ENCODE results near the gene FOXN4. TPM values are rescaled to one million over a fixed set of nuclear protein-coding genes. Genes with fewer than 3 reads are reported as not detected.

Gene FOXN4, protein sequence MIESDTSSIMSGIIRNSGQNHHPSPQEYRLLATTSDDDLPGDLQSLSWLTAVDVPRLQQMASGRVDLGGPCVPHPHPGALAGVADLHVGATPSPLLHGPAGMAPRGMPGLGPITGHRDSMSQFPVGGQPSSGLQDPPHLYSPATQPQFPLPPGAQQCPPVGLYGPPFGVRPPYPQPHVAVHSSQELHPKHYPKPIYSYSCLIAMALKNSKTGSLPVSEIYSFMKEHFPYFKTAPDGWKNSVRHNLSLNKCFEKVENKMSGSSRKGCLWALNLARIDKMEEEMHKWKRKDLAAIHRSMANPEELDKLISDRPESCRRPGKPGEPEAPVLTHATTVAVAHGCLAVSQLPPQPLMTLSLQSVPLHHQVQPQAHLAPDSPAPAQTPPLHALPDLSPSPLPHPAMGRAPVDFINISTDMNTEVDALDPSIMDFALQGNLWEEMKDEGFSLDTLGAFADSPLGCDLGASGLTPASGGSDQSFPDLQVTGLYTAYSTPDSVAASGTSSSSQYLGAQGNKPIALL
- not detected in 2 replicates for total RNA-seq (2012; rRNA removed)

DNA sequence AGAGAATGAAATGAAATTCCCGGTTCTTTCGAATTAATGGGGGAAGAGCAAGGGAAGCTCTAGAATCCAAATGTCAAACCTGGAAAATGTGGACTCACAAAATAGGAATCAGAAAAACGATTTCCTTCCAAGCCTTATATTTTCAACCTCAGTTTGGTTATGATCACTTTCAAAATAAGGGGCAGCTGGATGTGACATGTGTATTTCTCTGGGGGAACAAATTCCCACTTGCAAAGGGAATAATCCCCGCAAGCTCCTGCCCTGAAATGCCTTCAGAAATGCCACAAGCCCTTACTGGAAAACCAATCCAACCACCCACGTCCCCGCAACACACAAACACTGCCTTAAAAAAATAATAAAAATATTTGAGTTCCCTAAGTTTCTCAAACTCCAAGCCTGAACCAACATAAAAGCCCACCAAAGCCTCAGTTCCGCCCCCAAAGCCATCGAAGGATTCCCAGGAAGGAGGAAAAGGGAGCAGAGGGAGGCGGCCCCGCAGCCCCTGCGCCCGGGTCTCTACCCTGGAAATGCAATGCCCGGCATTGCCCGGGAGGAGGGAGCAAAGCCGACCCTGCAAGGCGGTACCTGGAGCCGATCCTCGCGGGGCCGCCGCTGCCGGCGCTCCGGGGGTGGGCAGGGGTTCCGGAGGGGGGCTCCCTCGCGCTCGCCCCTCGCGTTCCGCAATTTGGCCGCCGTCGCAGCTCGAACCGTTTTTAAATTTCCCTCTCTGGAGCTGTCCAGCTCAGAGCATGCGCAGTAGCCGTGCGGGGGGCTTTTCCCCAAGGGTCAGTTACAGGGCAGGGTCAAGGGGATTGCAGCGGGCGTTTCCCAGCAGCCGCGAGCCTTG, at the start of gene FOXN4:
Gene FOXN4 (minus strand): TSS at position 751 of the 847 bp plus-strand sequence. CDS start 963 bp downstream, outside the sequence.
- Histone ChIP-seq H3K9ac (ENCODE audit: low read depth, low read length) (no peak within 1 kb of the TSS), H3K4me1 (ENCODE audit: control insufficient read depth, insufficient read depth, low read length) (no peaks in the 10 kb centered on the region), H3K27me3 (ENCODE audit: control insufficient read depth, insufficient read depth, low read length) (peaks cover 87% of the 10 kb centered on the region), H3K36me3 (ENCODE audit: insufficient read depth, low read length) (no peaks in the 10 kb centered on the region), H3K4me2 (ENCODE audit: low read length) (peak within 1 kb of the TSS; percentile 73), H3K4me3 (ENCODE audit: low read length) (peak within 1 kb of the TSS; percentile 54), H3K9me3 (replicated peaks; ENCODE audit: low read length) (no peaks in the 10 kb centered on the region)

DNA sequence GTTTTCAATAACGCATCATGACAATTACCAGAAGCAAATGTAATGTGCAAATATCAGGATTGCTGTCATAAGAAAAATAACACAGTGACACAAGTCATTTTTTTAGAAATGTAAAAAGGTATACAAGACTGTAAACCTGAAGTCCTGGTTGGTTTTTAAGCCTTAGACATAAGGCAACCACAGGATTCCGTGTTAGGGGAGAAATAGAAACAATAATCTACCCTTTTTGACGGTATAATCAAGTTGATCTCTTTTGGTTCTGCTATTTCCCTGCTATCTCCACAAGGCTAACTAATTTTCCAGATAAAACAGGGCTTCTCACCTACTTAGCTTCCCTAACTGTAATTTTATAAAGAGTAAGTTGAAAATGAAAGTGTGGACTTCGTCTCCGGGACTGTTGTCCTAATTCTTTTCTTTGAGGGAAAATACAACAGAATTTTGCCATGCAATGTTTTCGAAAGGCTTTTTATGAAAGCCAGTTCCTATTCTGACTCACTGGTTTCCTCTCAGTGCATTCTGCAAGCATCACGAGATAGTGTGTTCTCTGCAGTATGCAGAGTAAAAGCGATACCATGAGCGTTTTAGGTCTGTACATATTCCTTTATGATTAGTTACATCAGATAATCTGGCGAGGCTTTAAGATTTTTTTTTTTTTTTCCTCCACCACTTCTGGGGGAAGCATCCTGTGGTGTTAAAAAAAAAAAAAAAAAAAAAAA, 49.2 kb upstream of the FOXN4 start:
- Histone ChIP-seq H3K27me3 (ENCODE audit: control insufficient read depth, insufficient read depth, low read length) (peaks cover 43% of the 10 kb centered on the region), H3K9ac (ENCODE audit: low read depth, low read length) (peak overlapping the region; percentile 38), H3K4me2 (ENCODE audit: low read length) (peak overlapping the region; percentile 78), H3K36me3 (ENCODE audit: insufficient read depth, low read length) (no peaks in the 10 kb centered on the region), H3K4me1 (ENCODE audit: control insufficient read depth, insufficient read depth, low read length) (no peaks in the 10 kb centered on the region), H3K4me3 (ENCODE audit: low read length) (peak overlapping the region; percentile 59), H3K9me3 (replicated peaks; ENCODE audit: low read length) (no peaks in the 10 kb centered on the region)

GRCh38 chr12:109357032-109357431, 47.9 kb upstream of the FOXN4 start:
- H3K4me3 ChIP-seq (ENCODE audit: low read length) = no peak overlapping the region
- H3K36me3 ChIP-seq (ENCODE audit: insufficient read depth, low read length) = no peaks in the 10 kb centered on the region
- H3K4me2 ChIP-seq (ENCODE audit: low read length) = no peak overlapping the region
- no peaks in the 10 kb centered on the region for H3K4me1 ChIP-seq (ENCODE audit: control insufficient read depth, insufficient read depth, low read length)
- H3K9me3 ChIP-seq (replicated peaks; ENCODE audit: low read length) = no peaks in the 10 kb centered on the region
- H3K27me3 ChIP-seq (ENCODE audit: control insufficient read depth, insufficient read depth, low read length) = peaks cover 37% of the 10 kb centered on the region
- no peak overlapping the region for H3K9ac ChIP-seq (ENCODE audit: low read depth, low read length)

DNA sequence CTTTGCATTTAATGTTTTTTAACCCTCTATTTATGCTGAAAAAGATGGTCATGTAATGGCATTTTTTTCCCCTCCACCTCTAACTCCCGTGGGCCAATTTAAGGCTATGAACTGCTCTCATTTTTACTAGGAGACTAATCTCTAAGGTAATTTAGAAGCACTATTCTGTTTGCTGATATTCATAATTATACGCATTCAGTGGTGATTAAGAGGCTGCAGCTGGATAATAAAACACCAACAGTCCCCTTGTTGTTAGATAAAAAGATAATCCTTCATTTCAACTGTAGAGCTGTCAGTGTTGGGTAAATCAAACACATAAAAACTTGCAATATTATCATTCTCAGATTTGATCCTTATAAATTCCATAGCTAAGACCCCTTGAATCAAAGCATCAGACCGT, 47.5 kb upstream of the FOXN4 start:
- Histone ChIP-seq H3K4me3 (ENCODE audit: low read length) (no peak overlapping the region), H3K9me3 (replicated peaks; ENCODE audit: low read length) (no peaks in the 10 kb centered on the region), H3K4me2 (ENCODE audit: low read length) (no peak overlapping the region), H3K36me3 (ENCODE audit: insufficient read depth, low read length) (no peaks in the 10 kb centered on the region), H3K27me3 (ENCODE audit: control insufficient read depth, insufficient read depth, low read length) (peaks cover 37% of the 10 kb centered on the region), H3K4me1 (ENCODE audit: control insufficient read depth, insufficient read depth, low read length) (no peaks in the 10 kb centered on the region), H3K9ac (ENCODE audit: low read depth, low read length) (no peak overlapping the region)

GRCh38 chr12:109352184-109352583, 43.1 kb upstream of the FOXN4 start:
- Histone ChIP-seq H3K9ac (ENCODE audit: low read depth, low read length) (no peak overlapping the region), H3K4me2 (ENCODE audit: low read length) (no peak overlapping the region), H3K4me3 (ENCODE audit: low read length) (no peak overlapping the region), H3K36me3 (ENCODE audit: insufficient read depth, low read length) (no peaks in the 10 kb centered on the region), H3K4me1 (ENCODE audit: control insufficient read depth, insufficient read depth, low read length) (no peaks in the 10 kb centered on the region), H3K27me3 (ENCODE audit: control insufficient read depth, insufficient read depth, low read length) (peaks cover 30% of the 10 kb centered on the region), H3K9me3 (replicated peaks; ENCODE audit: low read length) (no peaks in the 10 kb centered on the region)

DNA sequence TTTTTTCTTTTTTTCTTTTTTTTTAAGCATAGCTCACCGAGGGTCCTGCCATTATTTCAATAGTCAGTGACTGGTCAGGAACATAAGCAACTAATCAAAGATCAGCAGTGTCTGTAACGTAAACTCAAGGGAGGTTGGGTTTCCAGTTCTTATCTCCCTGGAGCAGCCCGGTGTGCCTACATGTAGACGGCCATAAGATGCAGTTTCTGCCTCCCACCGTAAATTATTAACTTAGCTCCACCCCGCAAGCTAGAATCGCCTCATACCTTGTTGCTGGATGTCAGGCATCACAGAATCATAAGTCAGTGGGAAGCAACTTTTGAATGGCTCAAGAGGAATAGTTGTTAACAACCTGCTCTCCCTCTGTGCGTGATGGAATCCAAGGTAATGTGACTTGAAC, 38.5 kb upstream of the FOXN4 start, which contains the start of gene MYO1H:
Gene MYO1H (plus strand): TSS at position 312 of the 400 bp plus-strand sequence. CDS start 61 bp downstream, at position 373.
- Histone ChIP-seq H3K4me3 (ENCODE audit: low read length) (no peak within 1 kb of the TSS), H3K4me1 (ENCODE audit: control insufficient read depth, insufficient read depth, low read length) (no peaks in the 10 kb centered on the region), H3K4me2 (ENCODE audit: low read length) (no peak within 1 kb of the TSS), H3K9me3 (replicated peaks; ENCODE audit: low read length) (no peaks in the 10 kb centered on the region), H3K27me3 (ENCODE audit: control insufficient read depth, insufficient read depth, low read length) (peaks cover 20% of the 10 kb centered on the region), H3K9ac (ENCODE audit: low read depth, low read length) (no peak within 1 kb of the TSS), H3K36me3 (ENCODE audit: insufficient read depth, low read length) (no peaks in the 10 kb centered on the region)

DNA sequence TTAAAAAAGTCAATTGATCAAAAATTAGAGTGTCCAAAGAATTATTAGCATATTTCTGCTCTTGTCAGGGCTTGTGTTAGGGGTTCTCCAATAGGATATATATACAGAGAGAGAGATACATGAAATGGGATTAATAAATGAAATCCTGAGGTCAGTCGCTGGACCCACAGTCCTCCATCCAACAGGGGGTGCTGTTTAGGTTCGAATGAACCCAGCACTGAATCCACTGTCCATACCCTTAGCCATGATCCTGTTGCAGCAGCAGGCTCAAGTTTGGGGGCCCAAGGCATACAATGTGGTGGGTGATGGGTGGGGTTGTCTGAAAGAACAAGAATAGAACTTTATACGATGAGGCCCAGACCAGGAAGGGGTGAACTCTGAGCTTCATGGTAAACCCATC, 37.8 kb upstream of the FOXN4 start:
- H3K4me3 ChIP-seq (ENCODE audit: low read length) = no peak overlapping the region
- no peak overlapping the region for H3K9ac ChIP-seq (ENCODE audit: low read depth, low read length)
- H3K4me2 ChIP-seq (ENCODE audit: low read length) = no peak overlapping the region
- H3K9me3 ChIP-seq (replicated peaks; ENCODE audit: low read length) = no peaks in the 10 kb centered on the region
- H3K27me3 ChIP-seq (ENCODE audit: control insufficient read depth, insufficient read depth, low read length) = peaks cover 17% of the 10 kb centered on the region
- H3K4me1 ChIP-seq (ENCODE audit: control insufficient read depth, insufficient read depth, low read length) = no peaks in the 10 kb centered on the region
- H3K36me3 ChIP-seq (ENCODE audit: insufficient read depth, low read length) = no peaks in the 10 kb centered on the region

- Histone ChIP-seq H3K4me3 (ENCODE audit: low read length) (no peak overlapping the region), H3K9ac (ENCODE audit: low read depth, low read length) (no peak overlapping the region), H3K9me3 (replicated peaks; ENCODE audit: low read length) (no peaks in the 10 kb centered on the region), H3K4me1 (ENCODE audit: control insufficient read depth, insufficient read depth, low read length) (no peaks in the 10 kb centered on the region), H3K27me3 (ENCODE audit: control insufficient read depth, insufficient read depth, low read length) (peaks cover 22% of the 10 kb centered on the region), H3K36me3 (ENCODE audit: insufficient read depth, low read length) (no peaks in the 10 kb centered on the region), H3K4me2 (ENCODE audit: low read length) (no peak overlapping the region)
Observed at GRCh38 chr12:109345428-109345827, 36.3 kb upstream of the FOXN4 start.

GRCh38 chr12:109343677-109344076, 34.6 kb upstream of the FOXN4 start:
- Histone ChIP-seq H3K36me3 (ENCODE audit: insufficient read depth, low read length) (no peaks in the 10 kb centered on the region), H3K9ac (ENCODE audit: low read depth, low read length) (no peak overlapping the region), H3K4me3 (ENCODE audit: low read length) (no peak overlapping the region), H3K4me2 (ENCODE audit: low read length) (no peak overlapping the region), H3K4me1 (ENCODE audit: control insufficient read depth, insufficient read depth, low read length) (no peaks in the 10 kb centered on the region), H3K9me3 (replicated peaks; ENCODE audit: low read length) (no peaks in the 10 kb centered on the region), H3K27me3 (ENCODE audit: control insufficient read depth, insufficient read depth, low read length) (peaks cover 25% of the 10 kb centered on the region)

DNA sequence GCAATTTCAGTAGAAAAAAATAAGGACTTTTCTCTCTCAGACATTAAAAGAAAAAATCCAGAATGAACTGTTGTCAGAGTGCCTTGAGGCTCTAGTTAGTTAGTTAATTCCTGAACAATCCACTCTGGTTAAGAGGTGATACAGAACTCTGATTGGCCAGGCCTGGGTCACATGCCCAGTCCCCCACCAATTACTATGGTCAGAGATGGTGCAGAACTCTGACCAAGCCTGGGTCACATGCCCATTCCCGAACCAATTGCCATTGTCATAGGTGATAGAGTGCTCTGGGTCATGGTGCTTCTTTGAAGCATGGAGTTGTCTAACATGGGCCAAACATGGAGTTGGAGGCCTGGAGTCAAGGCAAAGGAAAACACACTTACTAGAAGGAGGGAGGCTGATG, 27.5 kb upstream of the FOXN4 start:
- H3K4me2 ChIP-seq (ENCODE audit: low read length) = no peak overlapping the region
- no peak overlapping the region for H3K9ac ChIP-seq (ENCODE audit: low read depth, low read length)
- H3K27me3 ChIP-seq (ENCODE audit: control insufficient read depth, insufficient read depth, low read length) = peaks cover 18% of the 10 kb centered on the region
- H3K4me3 ChIP-seq (ENCODE audit: low read length) = no peak overlapping the region
- H3K4me1 ChIP-seq (ENCODE audit: control insufficient read depth, insufficient read depth, low read length) = no peaks in the 10 kb centered on the region
- no peaks in the 10 kb centered on the region for H3K36me3 ChIP-seq (ENCODE audit: insufficient read depth, low read length)
- H3K9me3 ChIP-seq (replicated peaks; ENCODE audit: low read length) = no peaks in the 10 kb centered on the region

- no peak overlapping the region for H3K4me3 ChIP-seq (ENCODE audit: low read length)
- H3K4me2 ChIP-seq (ENCODE audit: low read length) = no peak overlapping the region
- H3K4me1 ChIP-seq (ENCODE audit: control insufficient read depth, insufficient read depth, low read length) = no peaks in the 10 kb centered on the region
Observed at GRCh38 chr12:109334887-109335286, 25.8 kb upstream of the FOXN4 start.

More at GRCh38 chr12:109334887-109335286, 25.8 kb upstream of the FOXN4 start:
- no peaks in the 10 kb centered on the region for H3K36me3 ChIP-seq (ENCODE audit: insufficient read depth, low read length)
- no peaks in the 10 kb centered on the region for H3K9me3 ChIP-seq (replicated peaks; ENCODE audit: low read length)
- peaks cover 27% of the 10 kb centered on the region for H3K27me3 ChIP-seq (ENCODE audit: control insufficient read depth, insufficient read depth, low read length)
- no peak overlapping the region for H3K9ac ChIP-seq (ENCODE audit: low read depth, low read length)
